Tibial nerve (tissue), 4 donors: Measurements from ENCODE around the gene SMOC1. TPM values are rescaled to one million over a fixed set of nuclear protein-coding genes. Genes with fewer than 3 reads are reported as not detected.

ENCODE experiments used
- DNase-seq, 2 donors: peaks; one replicate each; pipeline ENCODE4 v3.0.0-alpha.2; 2019; ENCODE audit warnings: low spot score in 2 of 2
- H3K27ac ChIP-seq, 4 donors: fragments of 200-600 bp; sonication (generic) in 3 of 4; one replicate each; pipeline ENCODE4 v1.5.1; 2017 to 2019; ENCODE audit warnings: mild to moderate bottlenecking in 1 of 4
- H3K27me3 ChIP-seq, 2 donors: fragments of 200-600 bp; sonication (generic) in 1 of 2; one replicate each; pipeline versions ENCODE4 v1.5.1 to v1.6.0; 2017 to 2019
- H3K36me3 ChIP-seq, 3 donors: fragments of 200-600 bp; sonication (generic); one replicate each; pipeline ENCODE4 v1.5.1; 2018 to 2019
- H3K4me1 ChIP-seq, 4 donors: fragments of 200-600 bp; sonication (generic) in 3 of 4; one replicate each; pipeline ENCODE4 v1.5.1; 2017 to 2019
- H3K4me3 ChIP-seq, 4 donors: fragments of 200-600 bp; sonication (generic) in 3 of 4; one replicate each; pipeline ENCODE4 v1.5.1; 2017 to 2019; ENCODE audit warnings: mild to moderate bottlenecking in 1 of 4, moderate library complexity in 1 of 4
- H3K9me3 ChIP-seq, 4 donors: fragments of 200-600 bp; sonication (generic) in 3 of 4; one replicate each; pipeline ENCODE4 v1.5.1; 2017 to 2019
- EP300 ChIP-seq, 2 donors: sonication (generic); formaldehyde crosslinking; IDR thresholded peaks; one replicate each; pipeline ENCODE4 v1.6.1; 2017; ENCODE audit warnings: antibody characterized with exemption in 2 of 2, mild to moderate bottlenecking in 1 of 2
- POLR2A ChIP-seq, 2 donors: fragments of 450-650 bp; IDR thresholded peaks; one replicate each; pipeline ENCODE4 v1.6.1; 2017; ENCODE audit warnings: antibody characterized with exemption in 2 of 2, mild to moderate bottlenecking in 2 of 2, moderate library complexity in 2 of 2
- WGBS, 2 donors: methylation state at CpG; one replicate each; pipeline ENCODE4 v1.1.5; 2018; 5-methylcytosine and 5-hydroxymethylcytosine counted together
- total RNA-seq, 4 donors: library from RNA; depleted of rRNA; stranded (reverse); fragments of >200 nt; gene quantifications; one replicate each; pipeline ENCODE4 v1.1.0, GENCODE V29; 2016
- TF ChIP-seq, protein P1 (sequence below), 5 experiments: fragments of 200-600 bp in 3 of 5; fragments of 450-650 bp in 2 of 5; sonication (generic) in 3 of 5; IDR thresholded peaks; one replicate each; pipeline ENCODE4 v1.5.1; 2016 to 2019; ENCODE audit warnings: antibody characterized with exemption in 5 of 5, mild to moderate bottlenecking in 3 of 5, moderate library complexity in 2 of 5

The SMOC1 gene
- total RNA-seq, 4 donors from 2014 or later = 6.0 to 14.4 (median 13.3) TPM

DNA sequence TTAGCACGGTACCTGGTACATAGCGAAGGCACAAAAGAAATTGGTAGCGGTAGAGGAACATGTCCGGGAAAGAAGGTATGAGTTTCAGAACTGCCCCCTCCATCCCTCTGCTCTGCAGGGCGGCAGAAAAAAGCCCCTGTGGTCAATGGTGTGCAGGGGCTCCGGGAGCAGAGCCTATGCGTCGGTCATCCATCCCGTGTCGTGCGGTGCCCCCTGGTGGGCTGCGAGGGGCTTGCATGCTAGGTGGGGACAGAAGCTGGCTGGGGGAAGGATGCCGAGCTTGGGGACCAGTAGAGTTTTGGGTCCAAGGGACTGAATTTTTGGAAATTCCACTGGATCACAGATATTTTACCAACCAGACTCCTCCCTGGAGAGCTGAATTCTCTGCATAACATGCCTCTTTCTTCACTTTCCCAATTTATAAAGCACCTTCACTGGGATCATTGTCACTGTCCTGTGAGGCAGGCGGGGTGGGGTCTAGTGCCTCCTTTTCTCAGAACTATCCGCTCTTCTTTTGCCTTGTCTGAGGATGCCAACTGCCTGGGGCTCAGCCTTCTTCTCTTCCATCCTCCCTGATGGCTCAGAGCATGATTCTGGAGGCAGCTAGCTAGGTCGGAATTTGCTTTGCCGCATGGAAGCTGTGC is 148.7 kb downstream of the SMOC1 start:
- TF ChIP-seq EP300 (IDR thresholded peaks at IDR 0.05) (no peak), POLR2A (IDR thresholded peaks at IDR 0.05) (no peak)
- TF ChIP-seq, protein P1, sequence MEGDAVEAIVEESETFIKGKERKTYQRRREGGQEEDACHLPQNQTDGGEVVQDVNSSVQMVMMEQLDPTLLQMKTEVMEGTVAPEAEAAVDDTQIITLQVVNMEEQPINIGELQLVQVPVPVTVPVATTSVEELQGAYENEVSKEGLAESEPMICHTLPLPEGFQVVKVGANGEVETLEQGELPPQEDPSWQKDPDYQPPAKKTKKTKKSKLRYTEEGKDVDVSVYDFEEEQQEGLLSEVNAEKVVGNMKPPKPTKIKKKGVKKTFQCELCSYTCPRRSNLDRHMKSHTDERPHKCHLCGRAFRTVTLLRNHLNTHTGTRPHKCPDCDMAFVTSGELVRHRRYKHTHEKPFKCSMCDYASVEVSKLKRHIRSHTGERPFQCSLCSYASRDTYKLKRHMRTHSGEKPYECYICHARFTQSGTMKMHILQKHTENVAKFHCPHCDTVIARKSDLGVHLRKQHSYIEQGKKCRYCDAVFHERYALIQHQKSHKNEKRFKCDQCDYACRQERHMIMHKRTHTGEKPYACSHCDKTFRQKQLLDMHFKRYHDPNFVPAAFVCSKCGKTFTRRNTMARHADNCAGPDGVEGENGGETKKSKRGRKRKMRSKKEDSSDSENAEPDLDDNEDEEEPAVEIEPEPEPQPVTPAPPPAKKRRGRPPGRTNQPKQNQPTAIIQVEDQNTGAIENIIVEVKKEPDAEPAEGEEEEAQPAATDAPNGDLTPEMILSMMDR (IDR thresholded peaks at IDR 0.05) = peak; percentile 78 to 93 (median 85)
- no peaks in the 10 kb centered on the region for H3K36me3 ChIP-seq
- peaks cover 0 to 10% (median 0%) of the 10 kb centered on the region in 4 donors for H3K4me1 ChIP-seq
- H3K27ac ChIP-seq = no peak overlapping the region
- no peak overlapping the region for H3K4me3 ChIP-seq
- H3K27me3 ChIP-seq = no peaks in the 10 kb centered on the region
- WGBS, 2 donors = 35 to 36% methylated on average over 17 of the region's 17 CpGs
- DNase-seq = peak; percentile 66 to 88
- H3K9me3 ChIP-seq = no peaks in the 10 kb centered on the region

DNA sequence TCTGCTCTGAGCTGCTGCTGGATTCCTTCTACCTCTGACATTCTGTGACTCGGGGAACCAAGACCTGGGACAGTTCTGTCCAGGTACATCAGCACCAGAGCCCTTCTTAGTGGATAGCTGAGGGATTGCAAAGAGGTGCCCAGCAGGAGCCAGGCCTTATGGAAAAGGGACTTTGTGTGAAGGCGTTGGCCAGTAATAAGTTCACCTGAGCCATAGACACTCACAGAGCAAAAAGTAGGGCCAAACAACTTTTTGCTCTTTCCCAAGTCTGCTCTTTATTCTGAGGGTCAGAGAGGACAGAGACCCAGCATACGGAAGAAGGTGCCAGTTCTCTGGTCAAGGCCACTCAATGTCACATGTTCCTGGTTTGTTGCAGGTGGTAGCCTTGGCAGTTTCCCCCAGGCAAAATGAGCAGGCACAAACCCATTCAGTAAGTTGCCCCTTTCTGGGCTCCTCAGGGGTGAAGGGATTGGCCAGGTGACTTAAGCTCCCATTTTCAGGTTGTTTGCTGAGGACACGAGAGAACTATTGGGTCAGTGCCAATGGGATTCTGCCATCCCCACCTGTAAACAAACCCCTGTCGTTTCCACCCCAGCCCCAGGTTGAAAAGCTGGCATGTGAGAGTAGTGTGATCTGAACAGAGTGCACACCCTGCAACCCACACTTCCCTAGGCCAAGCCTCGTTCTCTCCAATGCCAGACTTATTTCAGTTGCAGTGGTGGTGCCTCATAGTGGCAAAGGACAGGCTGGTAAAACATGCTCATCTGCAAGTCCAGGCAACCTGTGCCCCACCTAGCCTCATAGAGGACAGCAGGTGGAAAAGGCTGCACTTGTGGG is 150.3 kb downstream of the SMOC1 start:
- no peaks in the 10 kb centered on the region for H3K27me3 ChIP-seq
- 80 to 83% methylated on average over 6 of the region's 6 CpGs for WGBS, 2 donors
- H3K27ac ChIP-seq = no peak overlapping the region
- H3K4me3 ChIP-seq = no peak overlapping the region
- no peaks in the 10 kb centered on the region for H3K9me3 ChIP-seq
- TF ChIP-seq, protein P1 (IDR thresholded peaks at IDR 0.05) = no peak
- no peak for TF ChIP-seq POLR2A (IDR thresholded peaks at IDR 0.05)
- TF ChIP-seq EP300 (IDR thresholded peaks at IDR 0.05) = no peak
- DNase-seq = no peak
- no peaks in the 10 kb centered on the region for H3K36me3 ChIP-seq
- H3K4me1 ChIP-seq = peaks cover 0 to 10% (median 0%) of the 10 kb centered on the region in 4 donors

DNA sequence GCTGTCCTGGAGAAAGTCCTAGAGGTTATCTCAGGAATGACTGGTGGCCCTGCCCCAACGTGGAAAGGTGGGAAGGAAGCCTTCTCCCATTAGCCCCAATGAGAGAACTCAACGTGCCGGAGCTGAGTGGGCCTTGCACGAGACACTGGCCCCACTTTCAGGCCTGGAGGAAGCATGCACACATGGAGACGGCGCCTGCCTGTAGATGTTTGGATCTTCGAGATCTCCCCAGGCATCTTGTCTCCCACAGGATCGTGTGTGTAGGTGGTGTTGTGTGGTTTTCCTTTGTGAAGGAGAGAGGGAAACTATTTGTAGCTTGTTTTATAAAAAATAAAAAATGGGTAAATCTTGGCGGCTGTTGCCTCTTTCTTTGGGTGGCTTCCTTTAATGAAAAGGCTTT is 152.8 kb downstream of the SMOC1 start:
- TF ChIP-seq POLR2A (IDR thresholded peaks at IDR 0.05) (no peak), EP300 (IDR thresholded peaks at IDR 0.05) (no peak)
- TF ChIP-seq, protein P1 (IDR thresholded peaks at IDR 0.05) = no peak
- Histone ChIP-seq H3K27me3 (no peaks in the 10 kb centered on the region), H3K9me3 (no peaks in the 10 kb centered on the region), H3K4me3 (no peak overlapping the region), H3K27ac (no peak overlapping the region), H3K36me3 (no peaks in the 10 kb centered on the region), H3K4me1 (peaks cover 0 to 10% (median 0%) of the 10 kb centered on the region in 4 donors)
- 61 to 66% methylated on average over 9 of the region's 9 CpGs for WGBS, 2 donors
- DNase-seq = no peak

DNA sequence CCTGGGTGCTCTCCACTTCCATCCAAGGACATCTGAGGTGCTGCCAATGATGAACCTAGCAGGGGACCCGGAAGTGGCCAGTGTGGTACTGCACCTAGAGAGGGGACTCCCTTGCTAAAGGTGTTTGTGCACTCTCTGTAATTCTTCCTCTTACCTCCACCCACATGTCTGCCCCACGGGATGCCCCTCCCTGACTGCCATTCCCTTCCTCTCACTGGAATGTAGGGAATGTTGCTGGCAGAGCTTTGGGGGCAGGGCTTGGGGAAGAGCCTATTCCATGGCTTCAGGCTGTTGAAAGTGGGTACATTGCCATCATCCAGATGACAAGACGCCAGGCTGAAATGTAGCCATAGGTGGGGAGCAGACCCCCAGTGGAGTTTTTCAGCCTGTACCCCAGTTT is 153.2 kb downstream of the SMOC1 start:
- Histone ChIP-seq H3K9me3 (no peaks in the 10 kb centered on the region), H3K27ac (no peak overlapping the region), H3K36me3 (no peaks in the 10 kb centered on the region), H3K4me1 (peaks cover 0 to 10% (median 0%) of the 10 kb centered on the region in 4 donors), H3K27me3 (no peaks in the 10 kb centered on the region), H3K4me3 (no peak overlapping the region)
- WGBS, 2 donors = 60 to 63% methylated on average over 3 of the region's 3 CpGs
- no peak for TF ChIP-seq EP300 (IDR thresholded peaks at IDR 0.05)
- no peak for TF ChIP-seq POLR2A (IDR thresholded peaks at IDR 0.05)
- TF ChIP-seq, protein P1 (IDR thresholded peaks at IDR 0.05) = no peak
- no peak for DNase-seq

DNA sequence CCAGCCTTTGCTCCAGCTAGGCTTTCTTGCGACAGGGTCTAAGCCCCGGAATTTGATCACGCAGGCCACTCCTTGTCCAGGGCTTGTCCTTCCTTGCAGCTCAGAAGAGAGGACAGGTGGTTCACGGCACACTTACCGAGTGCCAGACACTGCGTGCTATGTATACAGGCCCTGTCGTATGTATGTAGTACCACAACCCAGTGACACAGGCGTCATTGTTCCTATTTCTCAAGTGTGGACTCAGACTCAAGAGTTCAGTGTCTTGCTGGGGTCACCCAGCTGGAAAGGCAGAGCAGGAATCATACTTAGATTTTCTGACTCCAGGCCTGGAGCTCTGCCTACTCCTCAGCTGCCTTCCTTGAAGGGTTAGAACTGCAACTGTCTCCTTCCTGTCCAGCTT is 153.9 kb downstream of the SMOC1 start:
- TF ChIP-seq EP300 (IDR thresholded peaks at IDR 0.05) (no peak), POLR2A (IDR thresholded peaks at IDR 0.05) (no peak)
- TF ChIP-seq, protein P1 (IDR thresholded peaks at IDR 0.05) = no peak
- H3K4me3 ChIP-seq = no peak overlapping the region
- no peaks in the 10 kb centered on the region for H3K9me3 ChIP-seq
- H3K27me3 ChIP-seq = no peaks in the 10 kb centered on the region
- no peaks in the 10 kb centered on the region for H3K36me3 ChIP-seq
- DNase-seq = no peak
- 58 to 70% methylated on average over 7 to 8 of the region's 8 CpGs for WGBS, 2 donors
- no peak overlapping the region for H3K27ac ChIP-seq
- H3K4me1 ChIP-seq = peaks cover 0 to 5% (median 0%) of the 10 kb centered on the region in 4 donors
